ENCODE data around the gene LRMDA. TPM values are rescaled to one million over a fixed set of nuclear protein-coding genes. Genes with fewer than 3 reads are reported as not detected.

Gene LRMDA
- total and polyA plus RNA-seq, 2 of the 13 experiments (the other 11 are each of a cell fraction or from before 2014, with no cell fraction given) = 13.4 to 22.0 TPM

DNA sequence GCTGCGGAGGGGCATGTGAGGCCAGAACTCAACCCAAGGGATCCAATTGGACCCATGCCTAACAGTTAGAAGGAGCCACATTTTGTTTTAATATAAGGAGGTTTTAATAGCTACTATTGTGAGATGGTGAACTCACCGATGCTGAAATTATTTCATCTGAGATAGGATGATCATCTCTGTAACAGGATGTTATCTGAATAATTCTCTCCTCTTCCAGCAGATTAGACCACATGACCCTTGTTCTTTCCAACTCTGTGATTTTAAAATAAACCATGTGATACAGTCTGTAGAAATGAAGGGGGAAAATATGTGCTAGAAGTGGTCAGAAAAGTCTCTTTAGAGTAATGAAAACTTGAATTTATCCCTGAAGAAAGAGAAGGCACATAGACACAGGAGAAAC is 385.8 kb downstream of the LRMDA start:
- Histone ChIP-seq H3K36me3 (replicated peaks in 1 of 2; ENCODE audit: control insufficient read depth in 1 of 2, insufficient read depth in 2 of 2, low read length in 2 of 2) (0 out of 5 replicates have a peak, but pooled peaks cover 0 to 2% of the 10 kb centered on the region in 2 experiments), H2AFZ (ENCODE audit: low read length) (no peak overlapping the region), H4K20me1 (ENCODE audit: insufficient read depth, low read length) (no peaks in the 10 kb centered on the region), H3K9me3 (ENCODE audit: low read length) (no peaks in the 10 kb centered on the region), H3K4me1 (ENCODE audit: insufficient read depth, low read length) (peaks cover 19% of the 10 kb centered on the region), H3K4me3 (replicated peaks in 1 of 3; ENCODE audit: insufficient read depth in 1 of 3, low read depth in 2 of 3, low read length in 3 of 3) (no peak overlapping the region), H3K79me2 (ENCODE audit: insufficient read depth, low read length) (no peaks in the 10 kb centered on the region), H3K9ac (ENCODE audit: insufficient read depth, low read depth, low read length) (no peak overlapping the region), H3K27me3 (ENCODE audit: control insufficient read depth in 1 of 2, insufficient read depth in 2 of 2, low read length in 2 of 2) (no peaks in the 10 kb centered on the region), H3K4me2 (ENCODE audit: low read depth, low read length) (no peak overlapping the region), H3K27ac (ENCODE audit: extremely low read length, insufficient read depth, low read length) (no peak overlapping the region)
- WGBS (ENCODE audit: low lambda C conversion rate) = 58% methylated on average over 2 of the region's 2 CpGs
- ChIA-PET POLR2A (no interaction called here), CTCF (ENCODE audit: low intra/inter-chr PET ratio, low total read pairs) (no interaction called here)
- no peak for FAIRE-seq
- intact Hi-C loops (cut with micrococcal nuclease; ENCODE audit: unreplicated experiment) (no loop called here), in situ Hi-C loops (cut with HindIII; ENCODE audit: extremely low pct_ligation_motif_present, low pct_unique_long_range_greater_than_20kb) (no loop called here)
- BruUV-seq (replicated peaks) = no TSS peak
- DNase-seq (ENCODE audit: low spot score) = no peak
- no peak for TF ChIP-seq EEA1 (CRISPR knock-in tag; IDR thresholded peaks at IDR 0.05; ENCODE audit: borderline replicate concordance)
- TF ChIP-seq NKX3-1 (CRISPR knock-in tag; IDR thresholded peaks at IDR 0.05) = no peak
- no peak for TF ChIP-seq ATM (IDR thresholded peaks at IDR 0.05; ENCODE audit: borderline replicate concordance)
- TF ChIP-seq ZNF761 (CRISPR knock-in tag; conservative IDR thresholded peaks at IDR 0.05) = no peak
- TF ChIP-seq, protein P1, sequence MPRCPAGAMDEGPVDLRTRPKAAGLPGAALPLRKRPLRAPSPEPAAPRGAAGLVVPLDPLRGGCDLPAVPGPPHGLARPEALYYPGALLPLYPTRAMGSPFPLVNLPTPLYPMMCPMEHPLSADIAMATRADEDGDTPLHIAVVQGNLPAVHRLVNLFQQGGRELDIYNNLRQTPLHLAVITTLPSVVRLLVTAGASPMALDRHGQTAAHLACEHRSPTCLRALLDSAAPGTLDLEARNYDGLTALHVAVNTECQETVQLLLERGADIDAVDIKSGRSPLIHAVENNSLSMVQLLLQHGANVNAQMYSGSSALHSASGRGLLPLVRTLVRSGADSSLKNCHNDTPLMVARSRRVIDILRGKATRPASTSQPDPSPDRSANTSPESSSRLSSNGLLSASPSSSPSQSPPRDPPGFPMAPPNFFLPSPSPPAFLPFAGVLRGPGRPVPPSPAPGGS (CRISPR knock-in tag; IDR thresholded peaks at IDR 0.05) = no peak
- no peak for TF ChIP-seq ZNF558 (CRISPR knock-in tag; IDR thresholded peaks at IDR 0.05; ENCODE audit: borderline replicate concordance)
- no peak for TF ChIP-seq AHR (CRISPR knock-in tag; IDR thresholded peaks at IDR 0.05)
- no peak for TF ChIP-seq MAFK (conservative IDR thresholded peaks at IDR 0.05 in 1 of 2, IDR thresholded peaks at IDR 0.05 in 1 of 2; ENCODE audit: low read length in 2 of 2)
- no peak for TF ChIP-seq AKAP8 (CRISPR knock-in tag; IDR thresholded peaks at IDR 0.05)
- no peak for TF ChIP-seq ZNF747 (CRISPR knock-in tag; IDR thresholded peaks at IDR 0.05; ENCODE audit: borderline replicate concordance)
- TF ChIP-seq, protein P2, sequence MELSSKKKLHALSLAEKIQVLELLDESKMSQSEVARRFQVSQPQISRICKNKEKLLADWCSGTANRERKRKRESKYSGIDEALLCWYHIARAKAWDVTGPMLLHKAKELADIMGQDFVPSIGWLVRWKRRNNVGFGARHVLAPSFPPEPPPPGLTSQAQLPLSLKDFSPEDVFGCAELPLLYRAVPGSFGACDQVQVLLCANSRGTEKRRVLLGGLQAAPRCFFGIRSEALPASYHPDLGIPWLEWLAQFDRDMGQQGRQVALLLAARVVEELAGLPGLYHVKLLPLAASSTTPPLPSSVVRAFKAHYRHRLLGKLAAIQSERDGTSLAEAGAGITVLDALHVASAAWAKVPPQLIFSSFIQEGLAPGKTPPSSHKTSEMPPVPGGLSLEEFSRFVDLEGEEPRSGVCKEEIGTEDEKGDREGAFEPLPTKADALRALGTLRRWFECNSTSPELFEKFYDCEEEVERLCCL (CRISPR knock-in tag; IDR thresholded peaks at IDR 0.05; ENCODE audit: borderline replicate concordance) = no peak
- no peak for TF ChIP-seq ARNT2 (CRISPR knock-in tag; IDR thresholded peaks at IDR 0.05; ENCODE audit: low read depth)
- no peak for TF ChIP-seq ZNF773 (CRISPR knock-in tag; IDR thresholded peaks at IDR 0.05; ENCODE audit: borderline replicate concordance)
- ATAC-seq = no peak

Measured in HepG2 (cell line).